GM10266 (cell line): ENCODE measurements around the gene DR1.

Experiments used
- DNase-seq: peaks from one replicate; pipeline ENCODE4 v3.0.0; 2012; ENCODE audit errors: extremely low spot score
- TF ChIP-seq, protein P1 (sequence below): IDR thresholded peaks from 2 replicates; pipeline ENCODE4 v1.5.1; 2012; ENCODE audit warnings: mild to moderate bottlenecking, low read depth; ENCODE audit not compliant: control insufficient read depth, insufficient read depth; ENCODE audit errors: missing control alignments

The DR1 gene

DNA sequence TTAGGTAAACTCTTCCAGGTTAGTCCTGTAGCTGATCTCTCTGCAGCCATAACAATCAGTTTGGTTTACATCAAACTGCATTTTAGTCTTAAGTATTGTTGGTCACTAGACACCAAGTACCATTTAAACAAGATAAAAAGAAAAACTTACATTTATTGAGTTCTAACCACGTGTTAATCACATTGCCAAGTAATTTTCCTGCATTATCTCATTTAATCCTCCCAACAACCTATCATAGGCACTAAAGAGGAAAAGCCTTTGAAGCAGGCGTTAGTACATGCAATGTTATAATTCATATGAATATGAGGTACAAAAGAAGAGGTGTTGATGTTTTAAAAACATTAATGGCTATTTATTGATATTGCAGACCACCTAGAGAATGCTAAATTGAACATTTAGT is 9.0 kb downstream of the DR1 start:
- TF ChIP-seq, protein P1, sequence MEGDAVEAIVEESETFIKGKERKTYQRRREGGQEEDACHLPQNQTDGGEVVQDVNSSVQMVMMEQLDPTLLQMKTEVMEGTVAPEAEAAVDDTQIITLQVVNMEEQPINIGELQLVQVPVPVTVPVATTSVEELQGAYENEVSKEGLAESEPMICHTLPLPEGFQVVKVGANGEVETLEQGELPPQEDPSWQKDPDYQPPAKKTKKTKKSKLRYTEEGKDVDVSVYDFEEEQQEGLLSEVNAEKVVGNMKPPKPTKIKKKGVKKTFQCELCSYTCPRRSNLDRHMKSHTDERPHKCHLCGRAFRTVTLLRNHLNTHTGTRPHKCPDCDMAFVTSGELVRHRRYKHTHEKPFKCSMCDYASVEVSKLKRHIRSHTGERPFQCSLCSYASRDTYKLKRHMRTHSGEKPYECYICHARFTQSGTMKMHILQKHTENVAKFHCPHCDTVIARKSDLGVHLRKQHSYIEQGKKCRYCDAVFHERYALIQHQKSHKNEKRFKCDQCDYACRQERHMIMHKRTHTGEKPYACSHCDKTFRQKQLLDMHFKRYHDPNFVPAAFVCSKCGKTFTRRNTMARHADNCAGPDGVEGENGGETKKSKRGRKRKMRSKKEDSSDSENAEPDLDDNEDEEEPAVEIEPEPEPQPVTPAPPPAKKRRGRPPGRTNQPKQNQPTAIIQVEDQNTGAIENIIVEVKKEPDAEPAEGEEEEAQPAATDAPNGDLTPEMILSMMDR = no peak
- no peak for DNase-seq

DNA sequence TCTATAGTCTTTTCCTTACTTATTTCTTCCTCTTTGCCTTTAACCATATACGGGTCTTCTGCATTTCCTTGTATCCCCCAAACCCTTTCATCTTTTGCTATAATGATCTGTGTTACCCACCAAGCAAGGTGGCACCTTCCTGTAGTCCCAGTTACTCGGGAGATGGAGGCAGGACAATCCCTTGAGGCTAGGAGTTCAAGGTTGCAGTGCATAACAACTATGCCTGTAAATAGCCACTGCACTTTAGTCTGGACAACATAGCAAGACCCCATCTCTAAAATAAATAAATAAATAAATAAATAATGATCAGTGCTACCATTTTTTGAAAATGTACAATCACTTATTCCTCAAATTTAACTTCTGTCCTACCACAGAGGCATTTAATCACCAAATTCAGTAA is 11.5 kb downstream of the DR1 start:
- no peak for DNase-seq
- TF ChIP-seq, protein P1 = no peak

DNA sequence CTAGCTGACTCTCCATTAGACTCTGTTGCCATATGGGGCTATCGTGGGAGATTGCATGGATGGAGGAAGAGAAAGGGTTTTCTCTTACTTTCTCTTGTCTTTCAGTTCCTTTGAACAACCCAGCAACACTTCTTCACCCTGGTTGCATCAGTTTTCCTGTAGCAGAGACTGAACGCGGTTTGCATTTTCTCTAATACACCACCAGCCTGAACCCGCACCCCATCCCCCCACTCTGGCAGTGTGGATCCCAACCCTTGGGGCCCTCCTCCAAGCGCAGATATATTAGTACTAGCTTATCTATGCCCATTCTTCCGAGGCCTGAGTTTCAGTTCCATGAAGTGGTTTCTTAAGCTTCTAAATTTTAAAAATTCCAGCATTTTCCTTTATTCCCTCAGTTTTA is 12.6 kb downstream of the DR1 start:
- no peak for DNase-seq
- TF ChIP-seq, protein P1 = no peak

DNA sequence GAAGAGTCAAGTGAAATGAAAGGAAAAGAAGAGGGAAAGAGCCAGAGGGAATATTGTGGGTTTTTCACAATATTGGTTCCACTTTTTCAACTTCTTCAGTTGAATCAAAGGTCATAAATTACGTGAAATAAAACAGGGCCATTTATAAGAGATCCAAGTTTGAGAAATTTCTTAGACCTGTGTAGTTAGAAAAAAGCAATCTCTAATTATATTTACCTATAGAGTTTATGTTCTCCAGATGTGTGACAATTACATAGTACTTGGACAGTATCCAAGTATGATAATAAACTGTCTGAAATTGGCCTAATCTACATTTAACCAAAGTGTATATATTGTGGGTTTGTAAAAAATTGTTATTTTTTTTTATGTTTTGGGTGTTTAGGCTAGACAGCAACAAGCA is 14.4 kb downstream of the DR1 start:
- TF ChIP-seq, protein P1 = no peak

DNA sequence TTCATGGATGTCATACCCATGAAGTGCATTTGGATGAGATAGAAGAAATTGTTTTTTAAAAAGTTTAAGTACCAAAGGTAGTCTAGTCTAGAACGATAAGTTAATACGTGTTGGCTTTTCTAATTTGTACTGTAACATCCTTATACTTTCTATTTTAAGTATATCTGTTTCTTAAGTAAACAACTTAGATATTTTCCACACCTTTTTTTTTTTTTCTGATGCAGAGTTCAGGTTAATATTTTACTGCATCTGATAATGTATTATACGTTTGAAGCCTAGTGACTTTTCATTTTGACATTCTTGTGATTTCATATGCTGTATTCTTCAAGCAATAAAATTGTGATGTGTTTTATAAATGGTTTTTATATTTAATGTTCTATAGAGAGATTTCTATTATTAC is 16.5 kb downstream of the DR1 start:
- TF ChIP-seq, protein P1 = no peak

More for the DNA sequence above, 14.4 kb downstream of the DR1 start:
- DNase-seq = no peak

DNA sequence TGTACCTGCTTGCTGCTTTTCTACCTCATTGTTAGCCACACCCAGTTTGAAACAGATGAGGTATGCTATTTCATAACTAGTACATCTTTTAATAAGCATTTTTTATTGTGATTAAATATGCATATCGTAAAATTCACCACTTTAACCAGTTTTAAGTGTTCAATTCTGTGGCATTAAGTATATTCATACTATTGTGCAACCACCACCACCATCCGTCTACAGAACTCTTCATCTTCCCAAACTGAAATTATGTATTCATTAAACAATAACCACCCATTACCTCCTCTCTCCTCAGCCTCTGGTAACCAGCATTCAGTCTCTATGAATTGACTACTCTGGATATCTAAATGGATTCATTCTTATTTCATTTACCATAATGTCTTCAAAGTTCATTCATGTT is 20.1 kb downstream of the DR1 start:
- TF ChIP-seq, protein P1 = no peak

More for the DNA sequence above, 16.5 kb downstream of the DR1 start:
- DNase-seq = no peak

DNA sequence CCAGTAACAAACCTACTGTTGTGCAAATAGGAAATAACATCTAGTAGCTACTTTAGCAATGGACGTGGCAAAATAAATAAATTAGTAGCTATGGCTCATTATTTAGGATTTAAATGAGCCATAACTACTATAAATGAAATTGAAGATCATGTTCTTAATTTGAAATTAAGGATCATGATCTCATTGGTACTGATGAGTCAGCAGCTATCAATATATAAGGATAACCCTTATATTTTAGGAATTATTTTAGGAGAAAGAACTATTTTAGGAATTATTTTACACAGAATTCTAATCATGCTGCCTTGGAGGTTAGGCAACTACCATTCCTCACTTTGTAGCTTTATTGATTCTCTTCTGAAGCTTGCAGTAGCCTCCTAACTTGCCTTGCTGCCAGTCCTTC is 24.0 kb downstream of the DR1 start:
- TF ChIP-seq, protein P1 = no peak
- DNase-seq = no peak

More for the DNA sequence above, 20.1 kb downstream of the DR1 start:
- no peak for DNase-seq
